Anterior cingulate cortex (tissue), 58 donors: Measurements from ENCODE around the gene DMD.
"Not testable (repeated sequence)": the region's sequence is repeated elsewhere in the genome, so short reads cannot be mapped to it uniquely, and the experiment has no call there.

Experiments
- DNase-seq, 58 donors: peaks; one replicate each; lab custom pipeline; 2025; lab: John Stamatoyannopoulos, UW

Gene DMD

DNA sequence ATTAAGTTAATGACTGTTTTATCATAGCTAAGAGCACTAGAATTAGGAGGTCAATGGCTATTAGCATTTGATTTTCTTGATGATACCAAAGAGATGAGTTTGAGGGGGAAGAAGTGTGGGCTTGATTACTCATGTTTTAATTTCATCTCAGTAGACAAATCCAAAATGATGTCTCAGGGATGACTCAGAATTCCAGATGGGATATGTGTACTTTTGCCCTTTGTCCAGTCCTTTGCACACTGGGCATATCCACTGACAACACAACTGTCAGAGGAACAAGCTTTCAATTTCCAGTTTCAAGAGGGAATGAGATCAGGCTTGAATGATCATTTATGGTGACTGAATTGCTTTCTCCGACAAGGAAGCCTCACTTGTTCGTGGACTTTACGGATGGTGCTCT is 1814.2 kb downstream of the DMD start:
- DNase-seq, result no peak

DNA sequence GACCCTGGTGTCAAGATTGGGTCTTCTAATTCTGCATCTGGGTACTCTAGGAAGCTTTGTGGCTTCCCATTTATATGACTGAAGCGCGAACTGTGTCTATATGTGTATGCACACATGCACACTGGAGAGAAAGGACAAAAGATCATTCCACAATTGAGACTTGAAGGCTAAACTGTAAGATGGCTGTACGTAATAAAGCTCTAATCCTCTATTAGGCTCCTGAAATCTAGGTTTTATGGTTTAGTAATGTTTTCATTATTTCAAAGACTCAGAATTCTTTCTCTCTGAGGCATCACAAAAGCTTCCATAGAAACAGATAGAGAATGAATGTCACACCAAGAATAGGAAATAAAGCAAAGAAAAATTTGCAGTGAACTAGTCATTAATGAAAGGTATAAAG is 1818.8 kb downstream of the DMD start:
- DNase-seq, result no peak

DNA sequence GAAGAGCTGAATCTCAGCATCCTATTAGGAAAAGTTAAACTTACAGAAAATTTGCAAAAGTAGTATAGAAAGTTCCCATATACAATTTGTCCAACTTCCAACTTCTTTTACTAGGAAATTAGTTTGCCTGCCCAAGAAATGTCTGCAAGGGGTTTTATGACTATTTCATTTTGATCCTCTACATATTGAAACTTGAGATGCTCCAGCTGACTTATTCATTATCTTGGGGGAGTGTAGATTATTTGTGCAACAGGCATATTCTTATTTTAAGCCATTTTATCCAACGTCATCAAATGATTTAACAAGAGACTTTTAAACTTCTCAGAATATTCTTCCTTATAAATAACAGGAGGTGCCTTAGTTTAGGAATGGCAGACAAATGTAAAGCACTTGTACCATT is 1822.4 kb downstream of the DMD start:
- no peak for DNase-seq

DNA sequence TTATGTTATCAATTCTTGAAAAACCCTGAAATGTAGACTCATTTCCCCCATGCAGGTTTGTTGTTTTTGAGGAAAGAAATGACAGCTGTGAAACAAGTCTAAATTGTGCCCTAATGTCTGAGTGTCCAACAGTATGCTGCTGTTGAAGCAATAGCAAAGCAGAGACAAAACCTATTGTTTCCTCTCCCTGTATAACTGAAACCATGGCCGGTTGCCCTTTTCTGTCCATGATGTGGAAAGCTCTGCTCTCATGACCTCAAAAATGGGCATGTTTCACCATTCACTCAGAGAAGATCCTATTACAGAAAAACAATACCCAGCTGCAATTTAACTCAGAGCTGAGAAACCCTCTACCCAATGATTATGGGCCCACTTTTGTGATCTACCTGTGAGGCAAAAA is 1826.9 kb downstream of the DMD start:
- peak in 5 of 58 donors; percentile 0 to 16 (median 0) for DNase-seq

DNA sequence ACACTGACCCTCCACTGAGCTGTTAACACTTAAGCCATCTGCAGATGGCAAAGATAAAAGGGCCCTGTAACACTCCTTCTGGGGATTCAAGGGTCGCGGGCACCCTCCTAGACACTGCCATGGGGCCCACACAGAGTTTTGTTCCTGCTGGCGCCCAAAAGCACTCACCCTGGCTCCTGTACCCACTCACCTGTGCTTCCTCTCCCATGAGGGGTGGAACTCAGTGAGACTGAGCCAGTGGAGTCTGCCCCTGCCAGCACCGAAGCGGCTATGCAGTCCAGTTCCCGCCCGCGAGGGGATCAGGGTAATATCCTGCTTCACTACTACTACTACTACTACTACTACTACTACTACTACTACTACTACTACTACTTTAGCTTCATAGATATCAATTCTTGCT is 1827.4 kb downstream of the DMD start:
- DNase-seq, result no peak

DNA sequence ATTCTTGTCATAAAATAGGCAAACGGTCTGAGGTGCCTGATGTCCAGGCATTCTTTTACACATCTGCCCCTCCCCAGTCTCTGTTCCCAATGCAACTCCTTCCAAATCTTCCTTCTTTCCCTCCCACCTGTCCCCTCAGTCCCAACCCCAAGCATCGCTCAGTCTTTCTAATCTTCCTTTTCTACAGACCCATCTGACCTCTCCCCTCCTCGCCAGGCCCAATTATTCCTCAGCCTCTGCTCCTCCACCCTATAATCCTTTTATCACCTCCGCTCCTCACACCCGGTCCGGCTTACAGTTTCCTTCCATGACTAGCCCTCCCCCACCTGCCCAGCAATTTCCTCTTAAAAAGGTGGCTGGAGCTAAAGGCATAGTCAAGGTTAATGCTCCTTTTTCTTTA is 1832.4 kb downstream of the DMD start:
- DNase-seq, result not testable (repeated sequence)

DNA sequence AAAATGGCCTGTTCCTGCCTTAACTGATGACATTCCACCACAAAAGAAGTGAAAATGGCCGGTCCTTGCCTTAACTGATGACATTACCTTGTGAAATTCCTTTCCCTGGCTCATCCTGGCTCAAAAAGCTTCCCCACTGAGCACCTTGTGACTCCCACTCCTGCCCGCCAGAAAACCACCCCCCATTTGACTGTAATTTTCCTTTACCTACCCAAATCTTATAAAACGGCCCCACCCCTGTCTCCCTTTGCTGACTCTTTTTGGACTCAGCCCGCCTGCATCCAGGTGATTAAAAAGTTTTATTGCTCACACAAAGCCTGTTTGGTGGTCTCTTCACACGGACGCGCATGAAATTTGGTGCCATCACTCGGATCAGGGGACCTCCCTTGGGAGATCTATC is 1833.5 kb downstream of the DMD start:
- DNase-seq, result not testable (repeated sequence)

DNA sequence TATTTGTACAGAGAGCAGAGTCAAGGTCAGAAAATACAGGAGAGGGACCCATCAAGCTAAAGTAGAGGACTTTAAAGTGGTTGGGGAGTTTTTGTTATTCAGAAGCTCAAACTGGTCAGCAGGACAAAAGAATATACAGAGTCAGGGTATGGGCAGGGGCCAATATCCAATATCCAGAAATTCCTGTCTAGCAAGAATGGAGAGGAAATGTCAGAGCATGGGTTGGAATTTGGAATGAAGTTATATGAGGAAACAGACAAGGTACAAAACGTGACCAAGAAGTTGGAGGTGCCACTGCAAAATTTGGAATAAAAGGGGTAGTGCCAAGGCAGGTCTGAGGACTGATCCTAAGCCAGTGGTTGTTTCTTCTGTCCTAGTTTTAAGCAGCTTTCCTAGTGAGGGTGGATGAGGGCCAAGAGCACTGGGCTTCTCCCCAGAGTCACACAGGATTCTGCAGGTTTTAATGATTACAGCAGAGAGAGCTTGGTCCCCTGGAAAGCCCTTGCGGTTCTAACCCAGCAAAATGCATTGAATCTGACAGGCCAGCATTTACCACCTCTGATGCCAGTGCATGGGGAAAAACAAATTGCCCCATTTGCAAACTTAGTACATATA is 1834.8 kb downstream of the DMD start:
- DNase-seq, result peak in 12 of 58 donors; percentile 0 to 15 (median 1)

DNA sequence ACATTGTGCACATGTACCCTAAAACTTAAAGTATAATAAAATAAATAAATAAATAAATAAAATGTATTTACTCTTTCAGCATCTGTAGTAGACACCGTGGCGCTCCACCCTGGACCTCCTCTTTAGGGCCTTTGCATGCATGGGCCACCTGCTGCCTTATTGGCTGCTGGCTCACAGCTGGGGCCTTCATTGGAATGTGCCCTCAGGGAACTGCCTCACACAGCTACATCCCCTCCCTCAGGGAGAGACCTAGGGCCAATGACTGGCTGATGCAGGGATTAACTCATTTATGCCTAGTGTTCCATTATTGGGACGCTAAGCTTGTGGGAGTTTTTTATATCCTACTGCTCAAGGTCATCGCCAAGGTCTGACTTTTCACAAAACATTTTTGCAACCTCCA is 1836.6 kb downstream of the DMD start:
- DNase-seq, result no peak

DNA sequence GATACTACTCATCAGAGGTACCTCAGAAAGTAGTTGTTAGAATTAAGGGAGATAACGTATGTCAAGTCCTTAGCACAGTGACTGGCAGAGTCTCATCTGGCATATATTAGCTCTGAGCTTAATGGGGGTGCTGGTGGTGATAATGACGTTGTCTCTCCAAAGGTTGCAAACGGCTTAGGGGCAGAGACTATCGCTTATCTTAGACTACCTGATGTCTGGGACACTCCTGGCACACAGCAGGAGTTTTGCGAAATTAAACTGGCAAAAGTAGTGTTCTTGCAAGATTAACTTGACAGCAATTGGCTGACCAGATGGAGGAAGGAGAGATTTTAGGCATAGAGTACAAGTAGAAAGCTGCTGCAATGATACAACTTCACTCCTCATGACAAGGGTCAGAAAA is 1839.4 kb downstream of the DMD start:
- DNase-seq, result no peak

DNA sequence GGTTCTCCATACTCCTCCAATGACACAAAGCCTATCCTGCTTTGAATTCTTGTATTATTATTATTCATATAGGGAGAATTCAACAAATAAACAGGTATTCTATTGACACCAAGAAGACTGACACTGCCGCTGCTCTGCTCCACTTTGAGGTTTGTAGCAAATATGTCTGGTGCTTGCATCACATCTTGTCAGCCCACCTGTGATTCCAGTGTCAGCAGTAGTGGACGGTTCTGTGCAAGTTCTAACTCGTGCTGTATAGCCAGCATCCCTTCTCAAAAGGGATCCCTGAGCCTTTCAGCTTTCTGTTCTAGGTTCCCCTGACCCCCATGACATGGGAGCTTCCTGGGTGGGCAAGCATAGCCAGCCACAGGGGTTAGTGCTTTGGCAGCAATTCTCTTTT is 1843.5 kb downstream of the DMD start:
- DNase-seq, result no peak

DNA sequence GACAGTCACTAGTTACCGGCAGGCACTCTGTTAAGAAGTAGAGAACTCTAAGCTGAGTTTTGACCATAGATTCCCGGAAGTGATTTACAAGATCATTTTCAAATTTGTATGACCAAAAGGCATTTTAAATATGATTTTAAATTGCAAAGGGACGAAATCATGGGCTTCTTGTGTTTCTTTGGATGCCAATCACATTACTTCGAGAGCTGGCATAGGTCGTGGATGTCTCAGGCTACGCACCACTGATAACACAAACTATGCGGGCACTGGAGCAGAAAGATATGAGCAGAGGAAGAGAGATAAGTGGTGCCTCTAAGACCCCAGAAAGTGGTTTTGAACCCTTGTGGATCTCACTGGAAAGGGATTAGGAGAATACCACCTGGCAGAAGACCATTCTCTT is 1845.3 kb downstream of the DMD start:
- no peak for DNase-seq

DNA sequence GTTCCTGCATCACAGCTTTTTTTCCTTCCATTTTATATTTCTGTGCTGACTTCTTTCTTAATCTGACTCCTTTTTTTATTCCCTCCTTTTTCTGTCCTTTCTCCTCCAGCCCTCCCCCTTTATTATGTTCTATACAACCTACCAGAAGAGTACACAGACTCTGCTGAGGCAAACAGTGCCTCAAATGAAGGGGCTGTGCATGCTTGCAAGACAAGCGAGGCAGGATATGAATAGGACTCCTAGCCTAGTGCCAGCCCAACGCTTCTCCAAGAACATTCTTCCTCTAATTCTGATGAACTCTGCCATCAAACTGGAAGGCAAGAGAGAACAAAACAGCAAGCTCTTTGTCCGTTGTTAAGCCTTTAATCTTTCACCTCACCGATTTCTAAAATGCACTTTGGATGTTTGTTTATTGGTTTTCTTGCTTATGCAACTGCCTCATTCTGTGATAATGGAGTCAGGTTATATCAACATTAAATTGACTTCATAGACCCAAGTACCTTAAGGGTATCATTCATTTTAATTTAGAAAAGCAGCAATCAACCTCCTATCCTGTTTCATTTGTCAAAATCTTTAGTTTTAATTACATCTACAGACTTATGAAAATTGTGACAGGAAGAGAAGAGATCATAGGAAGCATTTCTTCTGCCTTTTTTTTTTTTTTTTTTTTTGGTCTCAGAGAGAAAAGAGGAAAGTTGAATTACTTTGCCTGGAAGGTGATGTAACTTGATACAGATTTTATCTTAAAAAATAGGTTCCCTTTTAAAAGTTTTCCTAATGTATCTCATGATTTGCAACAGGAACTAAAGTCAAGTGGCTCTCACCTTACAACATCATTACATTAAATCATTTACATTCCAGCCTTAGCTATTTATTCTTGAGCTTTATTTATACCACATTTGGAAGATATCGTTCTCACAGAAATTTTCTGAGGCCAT is 1854.8 kb downstream of the DMD start:
- no peak for DNase-seq

DNA sequence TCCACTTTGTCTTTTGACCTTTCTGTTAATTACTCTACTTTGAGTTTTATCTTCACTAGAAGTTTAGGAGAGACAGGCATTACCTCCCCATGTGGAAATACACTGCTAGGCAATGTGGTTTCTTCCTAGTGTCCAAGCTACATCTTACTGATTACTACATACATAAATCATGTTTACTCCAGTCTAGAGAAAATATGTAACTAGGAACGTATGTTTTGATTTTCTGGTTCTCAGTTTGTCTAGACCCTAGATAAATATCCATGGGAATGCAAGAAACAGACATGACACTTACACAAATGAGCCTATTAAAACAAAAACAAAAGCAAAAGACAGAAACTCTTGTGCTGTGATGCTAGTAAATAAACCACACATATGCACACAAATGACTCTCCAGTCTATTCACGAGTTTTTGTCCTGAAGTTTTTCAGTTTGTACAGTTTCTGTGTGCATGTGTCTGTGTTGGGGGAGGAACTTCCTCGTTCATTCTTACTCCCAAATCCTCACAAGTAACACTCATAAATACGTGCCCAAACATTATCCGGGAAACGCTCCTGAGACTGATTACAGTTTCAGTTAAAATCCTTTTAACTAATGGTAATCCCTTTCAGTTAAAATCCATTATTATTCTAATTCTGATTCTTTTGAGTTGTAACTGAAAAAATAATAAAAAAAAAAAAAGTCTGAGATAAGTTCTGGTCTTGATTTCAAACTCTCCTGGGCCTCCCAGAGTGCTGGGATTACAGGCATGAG is 1856.0 kb downstream of the DMD start:
- no peak for DNase-seq

DNA sequence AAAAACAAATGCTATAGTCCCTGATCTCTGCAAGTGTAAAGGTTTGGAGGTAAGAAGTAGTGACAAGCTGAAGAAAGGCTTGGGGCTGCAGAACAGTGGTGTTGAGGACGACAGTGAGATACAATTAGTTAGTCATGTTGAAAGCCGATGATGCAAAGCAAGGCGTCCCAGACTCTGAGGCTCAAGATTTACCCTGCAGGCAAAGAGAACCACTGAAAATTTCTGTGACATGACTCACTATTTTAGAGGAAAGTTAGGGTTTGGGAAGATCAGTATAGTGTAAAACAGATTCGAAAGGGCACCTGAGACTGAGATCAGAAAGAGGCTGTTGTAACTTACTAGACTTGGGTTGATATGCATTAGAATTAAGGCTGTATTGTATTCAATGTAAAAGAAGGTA is 1858.3 kb downstream of the DMD start:
- no peak for DNase-seq

DNA sequence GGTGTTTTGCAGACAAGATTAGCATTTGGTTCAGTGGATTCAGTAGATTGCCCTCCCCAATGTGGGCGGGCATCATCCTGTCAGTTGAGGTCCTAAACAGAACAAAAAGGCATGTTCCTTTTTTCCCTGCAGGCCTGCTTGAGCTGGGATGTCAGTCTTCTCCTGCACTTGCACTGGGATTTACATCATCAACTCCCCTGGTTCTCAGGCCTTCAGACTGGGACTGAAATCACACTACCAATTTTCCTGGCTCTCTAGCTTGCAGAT is 1860.6 kb downstream of the DMD start:
- DNase-seq, result no peak

DNA sequence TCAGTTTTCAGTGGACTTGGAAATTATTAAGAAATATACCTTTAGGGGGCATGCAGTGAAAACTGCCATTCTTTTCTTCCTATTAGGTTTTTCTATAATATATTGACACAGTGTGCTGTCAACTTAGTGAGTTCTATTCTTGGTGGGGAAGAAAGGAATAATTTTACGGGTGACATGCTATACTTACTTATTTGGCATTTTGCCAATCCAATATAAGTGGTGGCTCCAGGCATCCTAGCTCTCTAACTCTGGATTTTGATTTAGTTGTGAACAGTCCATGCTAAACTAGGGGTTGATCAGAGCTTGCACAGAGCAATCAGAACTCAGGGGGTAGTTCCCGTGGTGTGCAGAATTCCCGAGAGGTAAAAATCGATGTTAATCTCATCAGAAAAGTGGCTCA is 1861.8 kb downstream of the DMD start:
- DNase-seq, result no peak

DNA sequence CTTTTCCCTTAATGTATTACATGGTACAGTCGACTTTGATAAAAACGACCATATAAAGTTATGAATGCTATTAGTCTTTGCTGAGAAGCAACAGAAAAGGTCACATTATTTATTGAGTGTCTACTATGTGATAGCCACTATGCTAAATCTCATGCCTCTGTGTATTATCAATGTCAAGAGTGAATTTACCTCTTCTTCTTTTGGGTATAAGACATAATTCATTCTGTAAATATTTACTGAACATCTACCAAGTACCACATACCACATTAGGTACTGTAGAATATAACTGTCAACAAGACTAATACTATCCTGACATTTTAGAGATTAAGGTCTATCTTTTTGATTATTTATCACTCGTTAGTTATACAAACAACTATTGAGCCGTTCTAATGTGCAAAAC is 1870.8 kb downstream of the DMD start:
- no peak for DNase-seq

DNA sequence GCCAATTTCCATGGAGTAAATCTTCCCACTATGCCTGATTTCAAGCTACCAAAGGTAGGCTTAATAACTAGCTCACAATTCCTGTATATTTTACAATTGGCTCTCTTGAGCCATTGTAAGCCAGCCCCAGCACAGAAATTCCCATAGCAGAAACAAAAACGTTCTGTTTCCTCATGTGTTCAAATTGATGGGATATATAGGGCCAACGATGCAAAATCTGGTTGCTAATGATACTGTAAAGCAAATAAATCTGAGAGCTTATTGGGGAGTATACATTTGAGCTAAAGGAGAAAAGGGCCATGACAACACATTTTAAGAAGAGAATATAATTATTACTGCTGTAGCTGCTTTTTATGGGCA is 1872.4 kb downstream of the DMD start:
- DNase-seq, result no peak

DNA sequence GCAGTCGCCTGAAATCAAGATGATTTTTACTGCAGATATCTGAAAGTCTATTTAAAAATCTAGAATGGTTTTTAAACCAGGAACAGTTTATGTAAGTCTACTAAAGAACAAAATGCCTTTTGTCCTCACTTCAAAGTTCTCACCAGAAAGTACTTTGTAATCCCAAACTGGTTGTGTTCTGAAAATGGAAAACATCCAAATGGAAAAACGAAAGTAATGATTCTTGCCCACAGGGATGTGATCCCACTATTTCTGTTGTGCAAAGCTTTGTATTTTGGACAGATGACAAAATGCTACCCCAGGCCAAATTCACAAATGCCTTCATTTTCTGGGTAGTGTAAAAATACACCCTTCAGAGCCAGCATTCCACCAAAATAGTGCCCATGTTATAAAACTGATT is 1874.0 kb downstream of the DMD start:
- DNase-seq, result no peak

DNA sequence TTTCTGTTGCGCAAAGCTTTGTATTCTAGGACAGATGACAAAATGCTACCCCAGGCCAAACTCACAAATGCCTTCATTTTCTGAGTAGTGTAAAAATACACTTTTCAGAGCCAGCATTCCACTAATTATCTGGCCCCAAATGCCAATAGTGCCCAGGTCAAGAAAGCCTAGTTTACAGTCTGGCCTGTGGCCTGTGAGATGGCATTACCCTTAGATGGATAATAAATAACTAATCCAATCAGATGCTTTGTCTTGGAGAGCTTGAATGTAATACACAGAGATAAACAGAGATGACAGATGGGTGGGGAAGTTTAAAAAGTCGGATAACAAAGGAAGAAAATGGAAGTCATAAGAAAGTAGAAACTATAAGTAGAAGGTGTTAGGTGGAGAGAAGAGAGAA is 1874.9 kb downstream of the DMD start:
- no peak for DNase-seq

DNA sequence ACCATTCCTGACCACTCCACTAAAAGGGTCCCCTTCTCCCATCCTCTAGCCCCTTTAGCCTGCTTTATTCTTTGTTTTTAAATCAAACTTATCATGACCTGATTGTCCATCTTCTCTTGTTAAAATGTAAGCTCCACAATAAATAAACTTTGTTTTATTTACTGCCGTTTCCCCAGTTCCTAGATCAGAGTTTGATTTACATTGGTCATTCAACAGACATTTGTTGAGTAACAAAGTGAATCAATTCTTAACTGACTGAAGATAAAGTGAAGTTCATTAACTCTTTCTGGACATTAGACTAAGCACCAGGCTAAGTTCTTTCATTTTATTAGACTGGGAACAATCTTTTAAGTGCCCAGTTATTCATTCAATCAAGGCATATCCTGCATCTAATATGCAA is 1876.4 kb downstream of the DMD start:
- no peak for DNase-seq
